Lower leg skin (tissue), 4 donors: ENCODE results near the gene LMOD2. TPM values are rescaled to one million over a fixed set of nuclear protein-coding genes. Genes with fewer than 3 reads are reported as not detected.

Source experiments
- DNase-seq, 2 donors: peaks; one replicate each; pipeline ENCODE4 v3.0.0-alpha.2; 2019; ENCODE audit warnings: low spot score in 2 of 2
- H3K4me3 ChIP-seq: fragments of 200-600 bp; sonication (generic); 2 replicates; pipeline ENCODE4 v1.5.1; 2017; ENCODE audit warnings: mild to moderate bottlenecking, low read depth; ENCODE audit not compliant: poor library complexity, severe bottlenecking
- CTCF ChIP-seq, 3 donors: fragments of 450-650 bp; IDR thresholded peaks; one replicate each; pipeline ENCODE4 v1.5.1; 2016; ENCODE audit warnings: antibody characterized with exemption in 3 of 3, mild to moderate bottlenecking in 3 of 3, moderate library complexity in 2 of 3
- POLR2A ChIP-seq, 2 donors: fragments of 450-650 bp; IDR thresholded peaks; one replicate each; pipeline ENCODE4 v1.6.1; 2016 to 2017; ENCODE audit warnings: antibody characterized with exemption in 2 of 2, mild to moderate bottlenecking in 1 of 2, moderate library complexity in 1 of 2
- WGBS, 2 donors: methylation state at CpG; one replicate each; pipeline ENCODE4 v1.1.5; 2018; 5-methylcytosine and 5-hydroxymethylcytosine counted together
- intact Hi-C: fragments of 100-400 bp; cut with DNase I; formaldehyde crosslinking; loops from one replicate; pipeline ENCODE4 v1.15.0; 2023; ENCODE audit warnings: low total_unique reads
- total RNA-seq, 4 donors: library from RNA; depleted of rRNA; stranded (reverse); fragments of >200 nt; gene quantifications; one replicate each; pipeline ENCODE4 v1.1.0, GENCODE V29; 2016

The LMOD2 gene
- total RNA-seq, 4 donors from 2014 or later = not detected

GRCh38 chr7:123652406-123652805 lies 3.3 kb upstream of the LMOD2 start:
- TF ChIP-seq CTCF (IDR thresholded peaks at IDR 0.05) (no peak), POLR2A (IDR thresholded peaks at IDR 0.05) (no peak)
- H3K4me3 ChIP-seq = no peak overlapping the region
- WGBS, 2 donors = 94% methylated on average over 1 of the region's 1 CpG
- DNase-seq = no peak
- intact Hi-C loops = no loop called here

- TF ChIP-seq POLR2A (IDR thresholded peaks at IDR 0.05) (no peak), CTCF (IDR thresholded peaks at IDR 0.05) (no peak)
- H3K4me3 ChIP-seq = no peak overlapping the region
- intact Hi-C loops = no loop called here
- 88 to 89% methylated on average over 6 of the region's 6 CpGs for WGBS, 2 donors
- DNase-seq = no peak
Observed at GRCh38 chr7:123653162-123653561, 2.5 kb upstream of the LMOD2 start.

- intact Hi-C loops = no loop called here
- no peak overlapping the region for H3K4me3 ChIP-seq
- DNase-seq = no peak
- no peak for TF ChIP-seq CTCF (IDR thresholded peaks at IDR 0.05)
- no peak for TF ChIP-seq POLR2A (IDR thresholded peaks at IDR 0.05)
- WGBS, 2 donors = 84 to 88% methylated on average over 6 of the region's 6 CpGs
Observed at GRCh38 chr7:123656544-123657303, 1.1 kb downstream of the LMOD2 start.

GRCh38 chr7:123657304-123657685 lies 1.6 kb downstream of the LMOD2 start:
- intact Hi-C loops = no loop called here
- DNase-seq = no peak
- WGBS, 2 donors = 39 to 67% methylated on average over 1 of the region's 1 CpG
- TF ChIP-seq POLR2A (IDR thresholded peaks at IDR 0.05) = no peak
- TF ChIP-seq CTCF (IDR thresholded peaks at IDR 0.05) = no peak
- H3K4me3 ChIP-seq = no peak overlapping the region

- intact Hi-C loops = no loop called here
- no peak for DNase-seq
- TF ChIP-seq CTCF (IDR thresholded peaks at IDR 0.05) = no peak
- TF ChIP-seq POLR2A (IDR thresholded peaks at IDR 0.05) = no peak
- 88 to 93% methylated on average over 6 of the region's 6 CpGs for WGBS, 2 donors
- H3K4me3 ChIP-seq = no peak overlapping the region
Observed at GRCh38 chr7:123658023-123658422, 2.4 kb downstream of the LMOD2 start.
